A673 (cell line): ENCODE measurements around the gene DLX4.

Experiments
- CTCF ChIP-seq: fragments of 300-800, 200-600 bp; sonication (generic); conservative IDR thresholded peaks from 2 replicates; pipeline ENCODE4 v1.5.1; 2017; ENCODE audit warnings: low read depth, mild to moderate bottlenecking, antibody characterized with exemption, low read length, moderate library complexity, mixed read lengths
- EZH2 ChIP-seq: fragments of 200-600 bp; sonication (generic); IDR thresholded peaks from 2 replicates; pipeline ENCODE4 v1.6.1; 2017; ENCODE audit warnings: borderline replicate concordance, low read depth, mild to moderate bottlenecking, mixed read lengths, antibody characterized with exemption, low read length; ENCODE audit not compliant: poor library complexity, severe bottlenecking

- no peak for TF ChIP-seq CTCF
- no peak for TF ChIP-seq EZH2
Observed at GRCh38 chr17:49968405-49969133, 421 bp upstream of the DLX4 start.
